ENCODE measurements around the gene CFAP74. TPM values are rescaled to one million over a fixed set of nuclear protein-coding genes. Genes with fewer than 3 reads are reported as not detected.

CFAP74 gene
- total RNA-seq, 1 donor from 2014 or later, result 6.6 TPM

- intact Hi-C loops (cut with DNase I), result loop anchor here (10.0 kb wide), 1 partner anchor 105 kb away; no protein-coding TSS in a partner anchor
- no peak overlapping the region for H3K4me3 ChIP-seq
- H3K4me1 ChIP-seq, result no peaks in the 10 kb centered on the region
- peaks cover 3% of the 10 kb centered on the region for H3K27me3 ChIP-seq (ENCODE audit: low read depth)
- ATAC-seq (no peak), DNase-seq (peak; percentile 41)
- H3K9me3 ChIP-seq, result no peaks in the 10 kb centered on the region
- no peaks in the 10 kb centered on the region for H3K36me3 ChIP-seq
- no peak for TF ChIP-seq CTCF (IDR thresholded peaks at IDR 0.05)
- no peak overlapping the region for H3K27ac ChIP-seq
These were observed 63.5 kb downstream of the CFAP74 start for GRCh38 chr1:1940123-1940425.

DNA sequence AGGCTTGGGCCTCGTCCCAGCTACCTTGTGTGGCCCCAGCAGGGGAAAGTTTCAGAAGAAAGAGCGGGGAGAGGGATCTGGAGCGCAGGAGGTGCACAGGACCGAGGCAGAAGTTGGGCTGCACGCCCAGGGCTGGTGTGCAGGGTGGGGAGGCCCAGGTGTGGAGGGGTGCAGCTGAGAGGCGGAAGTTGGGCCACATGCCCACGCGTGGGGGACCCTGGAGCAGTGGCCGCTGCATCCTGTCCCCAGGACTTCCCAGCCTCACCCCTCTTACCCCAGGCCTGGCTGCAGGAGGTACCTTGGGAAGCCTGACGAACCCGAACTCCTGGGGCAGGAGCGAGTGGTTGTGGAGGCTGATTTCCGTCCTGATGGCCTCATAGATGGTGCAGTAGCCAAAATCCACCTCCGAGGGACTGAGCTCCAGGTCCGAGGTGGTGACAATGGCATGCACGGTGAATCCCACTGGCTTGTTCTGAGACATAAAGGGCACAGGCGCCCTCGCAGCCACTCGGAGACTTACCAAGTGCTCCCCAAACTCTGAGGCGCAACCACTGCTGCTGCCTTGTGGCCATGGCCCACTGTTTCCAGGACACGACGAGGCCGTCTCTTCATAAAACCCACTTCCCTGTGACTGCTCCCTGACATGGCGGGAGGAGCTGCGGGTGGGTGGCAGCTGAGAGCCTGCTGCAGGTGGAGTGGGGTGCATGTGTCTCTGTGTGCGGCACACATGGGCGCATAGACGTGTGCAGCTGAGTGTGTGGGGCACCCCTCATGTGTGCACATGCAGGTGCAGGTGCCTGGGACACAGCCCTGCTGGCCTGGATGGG lies 64.1 kb downstream of the CFAP74 start:
- Histone ChIP-seq H3K36me3 (no peaks in the 10 kb centered on the region), H3K27ac (no peak overlapping the region), H3K4me1 (no peaks in the 10 kb centered on the region), H3K27me3 (ENCODE audit: low read depth) (peaks cover 3% of the 10 kb centered on the region), H3K9me3 (no peaks in the 10 kb centered on the region), H3K4me3 (no peak overlapping the region)
- TF ChIP-seq CTCF (IDR thresholded peaks at IDR 0.05), result no peak
- DNase-seq (peak; percentile 31), ATAC-seq (no peak)
- intact Hi-C loops (cut with DNase I), result loop anchor here (10.0 kb wide), 1 partner anchor 105 kb away; no protein-coding TSS in a partner anchor

DNA sequence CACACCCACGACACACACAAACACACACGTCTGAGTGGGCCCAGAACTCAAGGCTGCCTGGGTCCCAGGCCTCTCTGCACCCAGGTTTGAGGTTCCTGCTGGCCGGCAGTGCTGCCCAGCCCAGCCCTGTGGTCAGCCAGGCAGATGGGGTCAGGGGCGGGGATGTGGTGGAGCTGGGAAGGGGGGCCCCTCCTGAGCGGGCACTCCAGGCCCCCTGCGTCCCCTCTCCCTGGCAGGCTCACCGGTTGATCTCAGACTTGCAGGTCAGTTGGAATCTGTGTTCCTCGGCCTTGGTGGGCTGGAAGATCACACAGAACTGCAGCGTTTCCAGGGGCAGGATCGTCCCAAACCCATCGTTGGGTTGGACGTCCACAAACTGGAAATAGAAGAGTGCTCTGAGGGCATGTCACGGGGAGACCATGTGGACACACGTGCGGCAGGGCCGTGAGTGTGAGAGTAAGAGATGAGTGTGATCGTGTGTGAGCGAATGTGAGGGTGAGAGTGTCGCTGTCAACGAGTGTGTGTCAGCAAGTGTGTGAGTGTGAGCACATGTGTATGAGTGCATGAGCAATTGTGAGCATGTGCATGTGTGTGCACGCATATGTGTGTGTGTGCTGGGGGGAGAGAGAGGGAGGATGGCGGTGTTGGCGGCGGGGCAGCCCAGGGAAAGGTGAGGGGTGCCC lies 64.8 kb downstream of the CFAP74 start:
- Histone ChIP-seq H3K27ac (no peak overlapping the region), H3K36me3 (no peaks in the 10 kb centered on the region), H3K9me3 (no peaks in the 10 kb centered on the region), H3K27me3 (ENCODE audit: low read depth) (peaks cover 3% of the 10 kb centered on the region), H3K4me1 (no peaks in the 10 kb centered on the region), H3K4me3 (no peak overlapping the region)
- intact Hi-C loops (cut with DNase I), result no loop called here
- ATAC-seq (no peak), DNase-seq (no peak)
- TF ChIP-seq CTCF (IDR thresholded peaks at IDR 0.05), result no peak

- TF ChIP-seq CTCF (IDR thresholded peaks at IDR 0.05), result no peak
These were observed 65.4 kb downstream of the CFAP74 start for GRCh38 chr1:1938276-1938573.

DNA sequence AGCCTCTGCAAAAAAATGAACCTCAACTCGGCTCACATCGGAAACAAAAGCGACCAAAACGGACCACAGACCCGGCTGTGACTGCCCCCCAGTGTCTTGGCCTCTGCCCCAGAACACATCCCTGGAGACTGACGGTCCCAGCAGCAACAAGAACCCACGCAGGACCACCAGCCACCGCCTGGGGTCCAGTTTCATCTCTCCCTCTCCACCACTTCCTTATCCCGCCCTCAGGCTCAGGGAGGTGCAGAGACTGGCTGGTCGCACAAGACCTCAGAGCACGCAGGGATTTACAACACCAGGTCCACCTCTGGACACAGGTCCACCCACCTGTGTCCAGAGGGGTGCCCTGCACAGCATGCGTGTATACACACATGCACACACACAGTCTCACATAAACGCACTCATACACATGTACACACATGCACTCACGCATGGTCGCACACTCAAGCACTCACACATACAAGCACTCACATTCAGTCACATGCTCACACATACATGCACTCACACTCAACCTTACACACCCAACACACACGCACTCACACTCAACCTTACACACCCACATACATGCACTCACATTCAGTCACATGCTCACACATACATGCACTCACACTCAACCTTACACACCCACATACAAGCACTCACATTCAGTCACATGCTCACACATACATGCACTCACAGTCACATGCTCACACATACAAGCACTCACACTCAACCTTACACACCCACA lies 65.9 kb downstream of the CFAP74 start:
- Histone ChIP-seq H3K4me3 (no peak overlapping the region), H3K9me3 (no peaks in the 10 kb centered on the region), H3K4me1 (no peaks in the 10 kb centered on the region), H3K27ac (no peak overlapping the region), H3K36me3 (no peaks in the 10 kb centered on the region), H3K27me3 (ENCODE audit: low read depth) (peaks cover 3% of the 10 kb centered on the region)
- intact Hi-C loops (cut with DNase I), result no loop called here
- DNase-seq, result no peak
- no peak for ATAC-seq
- TF ChIP-seq CTCF (IDR thresholded peaks at IDR 0.05), result no peak

More at GRCh38 chr1:1938276-1938573, 65.4 kb downstream of the CFAP74 start:
- no peaks in the 10 kb centered on the region for H3K36me3 ChIP-seq
- no peak overlapping the region for H3K27ac ChIP-seq
- intact Hi-C loops (cut with DNase I), result no loop called here
- no peak overlapping the region for H3K4me3 ChIP-seq
- no peak for DNase-seq
- H3K27me3 ChIP-seq (ENCODE audit: low read depth), result peaks cover 3% of the 10 kb centered on the region
- ATAC-seq, result no peak
- H3K4me1 ChIP-seq, result no peaks in the 10 kb centered on the region
- no peaks in the 10 kb centered on the region for H3K9me3 ChIP-seq
